ENCODE measurements around the gene ERAL1.

DNA sequence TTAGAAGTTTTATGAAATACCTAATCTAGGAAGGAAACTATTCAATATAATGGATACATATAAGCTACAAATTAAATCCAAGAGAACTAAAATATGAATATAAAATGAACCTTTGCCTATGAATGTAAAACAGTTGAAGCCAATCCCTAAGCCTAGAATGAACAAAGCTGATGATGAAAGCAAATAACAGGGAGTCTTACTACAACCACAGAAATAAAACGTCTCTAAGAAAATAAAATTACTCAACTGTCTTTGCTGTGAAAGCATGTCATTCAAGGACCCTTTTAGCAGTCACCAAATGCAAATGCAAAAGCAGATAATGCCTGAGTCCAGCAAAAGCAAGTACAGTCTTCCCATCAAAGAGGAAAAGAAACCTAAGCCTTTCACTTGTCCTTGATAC, 35.2 kb upstream of the ERAL1 start:
- TF ChIP-seq TAF1 (IDR thresholded peaks at IDR 0.05; ENCODE audit: borderline replicate concordance, insufficient read depth, low read length) (no peak), POLR2AphosphoS5 (IDR thresholded peaks at IDR 0.05; ENCODE audit: low read depth, low read length) (no peak), SIN3A (IDR thresholded peaks at IDR 0.05; ENCODE audit: borderline replicate concordance, insufficient read depth, low read length) (no peak)
- TF ChIP-seq, protein P1, sequence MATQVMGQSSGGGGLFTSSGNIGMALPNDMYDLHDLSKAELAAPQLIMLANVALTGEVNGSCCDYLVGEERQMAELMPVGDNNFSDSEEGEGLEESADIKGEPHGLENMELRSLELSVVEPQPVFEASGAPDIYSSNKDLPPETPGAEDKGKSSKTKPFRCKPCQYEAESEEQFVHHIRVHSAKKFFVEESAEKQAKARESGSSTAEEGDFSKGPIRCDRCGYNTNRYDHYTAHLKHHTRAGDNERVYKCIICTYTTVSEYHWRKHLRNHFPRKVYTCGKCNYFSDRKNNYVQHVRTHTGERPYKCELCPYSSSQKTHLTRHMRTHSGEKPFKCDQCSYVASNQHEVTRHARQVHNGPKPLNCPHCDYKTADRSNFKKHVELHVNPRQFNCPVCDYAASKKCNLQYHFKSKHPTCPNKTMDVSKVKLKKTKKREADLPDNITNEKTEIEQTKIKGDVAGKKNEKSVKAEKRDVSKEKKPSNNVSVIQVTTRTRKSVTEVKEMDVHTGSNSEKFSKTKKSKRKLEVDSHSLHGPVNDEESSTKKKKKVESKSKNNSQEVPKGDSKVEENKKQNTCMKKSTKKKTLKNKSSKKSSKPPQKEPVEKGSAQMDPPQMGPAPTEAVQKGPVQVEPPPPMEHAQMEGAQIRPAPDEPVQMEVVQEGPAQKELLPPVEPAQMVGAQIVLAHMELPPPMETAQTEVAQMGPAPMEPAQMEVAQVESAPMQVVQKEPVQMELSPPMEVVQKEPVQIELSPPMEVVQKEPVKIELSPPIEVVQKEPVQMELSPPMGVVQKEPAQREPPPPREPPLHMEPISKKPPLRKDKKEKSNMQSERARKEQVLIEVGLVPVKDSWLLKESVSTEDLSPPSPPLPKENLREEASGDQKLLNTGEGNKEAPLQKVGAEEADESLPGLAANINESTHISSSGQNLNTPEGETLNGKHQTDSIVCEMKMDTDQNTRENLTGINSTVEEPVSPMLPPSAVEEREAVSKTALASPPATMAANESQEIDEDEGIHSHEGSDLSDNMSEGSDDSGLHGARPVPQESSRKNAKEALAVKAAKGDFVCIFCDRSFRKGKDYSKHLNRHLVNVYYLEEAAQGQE (IDR thresholded peaks at IDR 0.05; ENCODE audit: insufficient read depth in 1 of 2, low read depth in 2 of 2, low read length in 2 of 2) = no peak
